WTC11 (cell line): ENCODE data around the gene RHOT1. TPM values are rescaled to one million over a fixed set of nuclear protein-coding genes. Genes with fewer than 3 reads are reported as not detected.
A peak's percentile ranks its signal among the peaks of the same experiment; 100 is the strongest.

ENCODE experiments used
- ATAC-seq: fragments of 200-7000 bp; cut with Tn5 transposase; 2 replicates; pipeline ENCODE4 v1.10.0; 2021; ENCODE audit warnings: mild to moderate bottlenecking, moderate library complexity
- CTCF ChIA-PET: fragments of 300-600 bp; sonication (Branson Sonifier 250); formaldehyde crosslinking; loops from one replicate; lab custom pipeline; 2021; ENCODE audit warnings: antibody characterized with exemption; lab: Charles Lee
- POLR2A ChIA-PET: fragments of 350-600 bp; sonication (Branson Sonifier 250); formaldehyde crosslinking; loops from one replicate; lab custom pipeline; 2021; ENCODE audit warnings: antibody characterized with exemption; lab: Charles Lee
- DNase-seq: peaks from one replicate; pipeline ENCODE4 v3.0.0; 2021; ENCODE audit warnings: low spot score
- H3K27ac Mint-ChIP-seq: 2 replicates; pipeline ENCODE4 v1.8.0; 2021; ENCODE audit warnings: mixed read lengths
- H3K27me3 Mint-ChIP-seq: 2 replicates; pipeline ENCODE4 v1.8.0; 2021; ENCODE audit warnings: low read depth, mild to moderate bottlenecking, moderate library complexity, mixed read lengths
- H3K36me3 Mint-ChIP-seq: 2 replicates; pipeline ENCODE4 v1.8.0; 2021; ENCODE audit warnings: mixed read lengths
- H3K4me1 Mint-ChIP-seq: 2 replicates; pipeline ENCODE4 v1.8.0; 2022; ENCODE audit warnings: mixed read lengths
- H3K4me3 Mint-ChIP-seq: 2 replicates; pipeline ENCODE4 v1.8.0; 2021; ENCODE audit warnings: mild to moderate bottlenecking, moderate library complexity, mixed read lengths
- H3K9me3 Mint-ChIP-seq: 2 replicates; pipeline ENCODE4 v1.8.0; 2021; ENCODE audit warnings: mixed read lengths
- ATF1 ChIP-seq: sonication (generic); formaldehyde crosslinking; IDR thresholded peaks from 2 replicates; pipeline ENCODE4 v1.8.1; 2023; ENCODE audit warnings: mild to moderate bottlenecking, moderate library complexity, missing genetic modification reagents
- FOXJ3 ChIP-seq: sonication (generic); formaldehyde crosslinking; IDR thresholded peaks from 2 replicates; pipeline ENCODE4 v1.9.0; 2021; ENCODE audit warnings: missing genetic modification reagents, mild to moderate bottlenecking, borderline replicate concordance
- HMGA2 ChIP-seq: fragments of 250-450 bp; sonication (Bioruptor Pico); IDR thresholded peaks from 2 replicates; pipeline ENCODE4 v1.4.0; 2021; ENCODE audit warnings: mild to moderate bottlenecking, moderate library complexity
- IRF2 ChIP-seq: sonication (generic); formaldehyde crosslinking; IDR thresholded peaks from 2 replicates; pipeline ENCODE4 v1.8.0; 2022; ENCODE audit warnings: low read depth, missing genetic modification reagents, borderline replicate concordance
- JUN ChIP-seq: sonication (generic); formaldehyde crosslinking; IDR thresholded peaks from 2 replicates; pipeline ENCODE4 v1.8.0; 2023; ENCODE audit warnings: mild to moderate bottlenecking, missing genetic modification reagents
- NFYB ChIP-seq: sonication (generic); formaldehyde crosslinking; conservative IDR thresholded peaks from 2 replicates; pipeline ENCODE4 v1.8.0; 2022; ENCODE audit warnings: low read depth, missing genetic modification reagents
- NR1H2 ChIP-seq: sonication (generic); formaldehyde crosslinking; IDR thresholded peaks from 2 replicates; pipeline ENCODE4 v1.9.0; 2021; ENCODE audit warnings: mild to moderate bottlenecking, moderate library complexity, missing genetic modification reagents
- OVOL2 ChIP-seq: fragments of 250-450 bp; sonication (Bioruptor Pico); IDR thresholded peaks from 2 replicates; pipeline ENCODE4 v1.9.0; 2021; ENCODE audit warnings: mild to moderate bottlenecking, borderline replicate concordance
- SMAD3 ChIP-seq: sonication (generic); formaldehyde crosslinking; IDR thresholded peaks from 2 replicates; pipeline ENCODE4 v1.8.0; 2022; ENCODE audit warnings: missing genetic modification reagents, mild to moderate bottlenecking, borderline replicate concordance
- SMAD4 ChIP-seq: sonication (generic); formaldehyde crosslinking; IDR thresholded peaks from 2 replicates; pipeline ENCODE4 v1.8.0; 2022; ENCODE audit warnings: mild to moderate bottlenecking, missing genetic modification reagents
- TCF7 ChIP-seq: sonication (generic); formaldehyde crosslinking; IDR thresholded peaks from 2 replicates; pipeline ENCODE4 v1.8.0; 2022; ENCODE audit warnings: mild to moderate bottlenecking, low read depth, missing genetic modification reagents, moderate library complexity
- TEAD1 ChIP-seq: sonication (generic); formaldehyde crosslinking; IDR thresholded peaks from 2 replicates; pipeline ENCODE4 v1.8.0; 2022; ENCODE audit warnings: mild to moderate bottlenecking, missing genetic modification reagents
- ZBTB21 ChIP-seq: sonication (generic); formaldehyde crosslinking; IDR thresholded peaks from 2 replicates; pipeline ENCODE4 v1.8.1; 2023; ENCODE audit warnings: mild to moderate bottlenecking, missing genetic modification reagents, borderline replicate concordance
- ZNF121 ChIP-seq: sonication (generic); formaldehyde crosslinking; IDR thresholded peaks from 2 replicates; pipeline ENCODE4 v1.8.0; 2023; ENCODE audit warnings: missing genetic modification reagents
- ZNF232 ChIP-seq: sonication (generic); formaldehyde crosslinking; IDR thresholded peaks from 2 replicates; pipeline ENCODE4 v1.8.0; 2022; ENCODE audit warnings: mild to moderate bottlenecking, missing genetic modification reagents
- ZNF317 ChIP-seq: sonication (generic); formaldehyde crosslinking; IDR thresholded peaks from 2 replicates; pipeline ENCODE4 v1.8.1; 2023; ENCODE audit warnings: low read depth, mild to moderate bottlenecking, moderate library complexity, missing genetic modification reagents, borderline replicate concordance
- ZNF396 ChIP-seq: fragments of 250-450 bp; sonication (Bioruptor Pico); IDR thresholded peaks from 2 replicates; pipeline ENCODE4 v1.8.0; 2021; ENCODE audit warnings: mild to moderate bottlenecking, moderate library complexity, borderline replicate concordance
- total RNA-seq: library from RNA; stranded (reverse); gene quantifications from 3 replicates; pipeline ENCODE4 v1.2.3, GENCODE V29; 2021
- TF ChIP-seq, protein P1 (sequence below): fragments of 250-450 bp; sonication (Bioruptor Pico); IDR thresholded peaks from 2 replicates; pipeline ENCODE4 v1.9.0; 2021; ENCODE audit warnings: mild to moderate bottlenecking, borderline replicate concordance
- TF ChIP-seq, protein P2 (sequence below): fragments of 200-600 bp; IDR thresholded peaks from 2 replicates; pipeline ENCODE4 v1.8.0; 2022; ENCODE audit warnings: antibody characterized with exemption
- TF ChIP-seq, protein P3 (sequence below): fragments of 250-450 bp; sonication (Bioruptor Pico); IDR thresholded peaks from 2 replicates; pipeline ENCODE4 v1.8.0; 2021; ENCODE audit warnings: mild to moderate bottlenecking
- TF ChIP-seq, protein P4 (sequence below): fragments of 250-450 bp; sonication (Bioruptor Pico); IDR thresholded peaks from 2 replicates; pipeline ENCODE4 v1.9.0; 2021; ENCODE audit warnings: moderate library complexity, mild to moderate bottlenecking, inconsistent platforms, borderline replicate concordance
- TF ChIP-seq, protein P5 (sequence below): sonication (generic); formaldehyde crosslinking; IDR thresholded peaks from 2 replicates; pipeline ENCODE4 v1.8.0; 2022; ENCODE audit warnings: missing genetic modification reagents

RHOT1 gene
- total RNA-seq, 1 experiment from 2014 or later, result 28.9 TPM

DNA sequence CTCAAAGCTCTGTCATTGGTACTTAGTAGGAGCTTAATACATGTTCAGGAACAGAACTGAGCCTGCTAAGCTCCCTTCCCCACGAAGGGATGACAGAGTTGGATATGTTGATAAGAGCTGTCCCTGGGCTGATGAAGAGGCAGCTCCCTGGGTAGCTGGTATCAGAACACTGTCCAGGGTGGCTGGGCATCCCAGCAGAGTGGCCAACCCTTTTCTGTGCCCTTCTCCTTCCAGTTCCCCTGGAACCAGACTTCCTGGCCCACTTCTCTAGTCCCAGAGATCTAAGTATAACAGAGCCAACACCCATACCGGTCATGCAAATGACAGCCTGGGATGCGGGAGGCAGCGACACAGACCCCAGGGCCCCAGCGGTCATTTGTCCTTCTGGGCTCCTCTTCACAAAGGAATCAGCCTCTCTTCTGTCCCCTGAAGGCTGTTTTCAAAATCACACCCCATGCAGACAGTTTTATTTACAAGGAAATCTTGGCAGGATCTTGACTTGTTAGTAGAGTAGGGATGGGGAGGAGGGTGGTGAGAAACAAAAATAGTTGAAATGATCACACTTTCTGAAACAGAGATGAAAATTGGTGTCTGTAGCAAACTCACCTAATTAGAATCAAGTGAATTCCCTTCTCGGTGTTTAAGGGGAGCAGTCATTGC lies 122.0 kb downstream of the RHOT1 start:
- Mint-ChIP-seq H3K36me3 (no peaks in the 10 kb centered on the region), H3K9me3 (no peaks in the 10 kb centered on the region), H3K4me3 (peak overlapping the region; percentile 78), H3K4me1 (peaks cover 43% of the 10 kb centered on the region), H3K27me3 (peaks cover 51% of the 10 kb centered on the region), H3K27ac (no peak overlapping the region)
- ATAC-seq, result peak; percentile 8; the same call in 1 of the 2 replicates
- ChIA-PET CTCF (interaction anchor here (1.0 to 3.1 kb wide), 7 partner anchors 11 to 180 kb away, joined by 3 to 20 read pairs (median 8); partner anchors contain the start of gene PSMD11), POLR2A (no interaction called here)
- no peak for DNase-seq
- TF ChIP-seq SMAD3 (CRISPR knock-in tag) (no peak), TCF7 (CRISPR knock-in tag) (no peak), NFYB (CRISPR knock-in tag) (no peak), ZNF232 (CRISPR knock-in tag) (no peak), ZBTB21 (CRISPR knock-in tag) (no peak), ZNF317 (no peak)
- TF ChIP-seq, protein P1, sequence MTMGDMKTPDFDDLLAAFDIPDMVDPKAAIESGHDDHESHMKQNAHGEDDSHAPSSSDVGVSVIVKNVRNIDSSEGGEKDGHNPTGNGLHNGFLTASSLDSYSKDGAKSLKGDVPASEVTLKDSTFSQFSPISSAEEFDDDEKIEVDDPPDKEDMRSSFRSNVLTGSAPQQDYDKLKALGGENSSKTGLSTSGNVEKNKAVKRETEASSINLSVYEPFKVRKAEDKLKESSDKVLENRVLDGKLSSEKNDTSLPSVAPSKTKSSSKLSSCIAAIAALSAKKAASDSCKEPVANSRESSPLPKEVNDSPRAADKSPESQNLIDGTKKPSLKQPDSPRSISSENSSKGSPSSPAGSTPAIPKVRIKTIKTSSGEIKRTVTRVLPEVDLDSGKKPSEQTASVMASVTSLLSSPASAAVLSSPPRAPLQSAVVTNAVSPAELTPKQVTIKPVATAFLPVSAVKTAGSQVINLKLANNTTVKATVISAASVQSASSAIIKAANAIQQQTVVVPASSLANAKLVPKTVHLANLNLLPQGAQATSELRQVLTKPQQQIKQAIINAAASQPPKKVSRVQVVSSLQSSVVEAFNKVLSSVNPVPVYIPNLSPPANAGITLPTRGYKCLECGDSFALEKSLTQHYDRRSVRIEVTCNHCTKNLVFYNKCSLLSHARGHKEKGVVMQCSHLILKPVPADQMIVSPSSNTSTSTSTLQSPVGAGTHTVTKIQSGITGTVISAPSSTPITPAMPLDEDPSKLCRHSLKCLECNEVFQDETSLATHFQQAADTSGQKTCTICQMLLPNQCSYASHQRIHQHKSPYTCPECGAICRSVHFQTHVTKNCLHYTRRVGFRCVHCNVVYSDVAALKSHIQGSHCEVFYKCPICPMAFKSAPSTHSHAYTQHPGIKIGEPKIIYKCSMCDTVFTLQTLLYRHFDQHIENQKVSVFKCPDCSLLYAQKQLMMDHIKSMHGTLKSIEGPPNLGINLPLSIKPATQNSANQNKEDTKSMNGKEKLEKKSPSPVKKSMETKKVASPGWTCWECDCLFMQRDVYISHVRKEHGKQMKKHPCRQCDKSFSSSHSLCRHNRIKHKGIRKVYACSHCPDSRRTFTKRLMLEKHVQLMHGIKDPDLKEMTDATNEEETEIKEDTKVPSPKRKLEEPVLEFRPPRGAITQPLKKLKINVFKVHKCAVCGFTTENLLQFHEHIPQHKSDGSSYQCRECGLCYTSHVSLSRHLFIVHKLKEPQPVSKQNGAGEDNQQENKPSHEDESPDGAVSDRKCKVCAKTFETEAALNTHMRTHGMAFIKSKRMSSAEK (CRISPR knock-in tag), result no peak
- TF ChIP-seq, protein P2, sequence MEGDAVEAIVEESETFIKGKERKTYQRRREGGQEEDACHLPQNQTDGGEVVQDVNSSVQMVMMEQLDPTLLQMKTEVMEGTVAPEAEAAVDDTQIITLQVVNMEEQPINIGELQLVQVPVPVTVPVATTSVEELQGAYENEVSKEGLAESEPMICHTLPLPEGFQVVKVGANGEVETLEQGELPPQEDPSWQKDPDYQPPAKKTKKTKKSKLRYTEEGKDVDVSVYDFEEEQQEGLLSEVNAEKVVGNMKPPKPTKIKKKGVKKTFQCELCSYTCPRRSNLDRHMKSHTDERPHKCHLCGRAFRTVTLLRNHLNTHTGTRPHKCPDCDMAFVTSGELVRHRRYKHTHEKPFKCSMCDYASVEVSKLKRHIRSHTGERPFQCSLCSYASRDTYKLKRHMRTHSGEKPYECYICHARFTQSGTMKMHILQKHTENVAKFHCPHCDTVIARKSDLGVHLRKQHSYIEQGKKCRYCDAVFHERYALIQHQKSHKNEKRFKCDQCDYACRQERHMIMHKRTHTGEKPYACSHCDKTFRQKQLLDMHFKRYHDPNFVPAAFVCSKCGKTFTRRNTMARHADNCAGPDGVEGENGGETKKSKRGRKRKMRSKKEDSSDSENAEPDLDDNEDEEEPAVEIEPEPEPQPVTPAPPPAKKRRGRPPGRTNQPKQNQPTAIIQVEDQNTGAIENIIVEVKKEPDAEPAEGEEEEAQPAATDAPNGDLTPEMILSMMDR, result no peak

DNA sequence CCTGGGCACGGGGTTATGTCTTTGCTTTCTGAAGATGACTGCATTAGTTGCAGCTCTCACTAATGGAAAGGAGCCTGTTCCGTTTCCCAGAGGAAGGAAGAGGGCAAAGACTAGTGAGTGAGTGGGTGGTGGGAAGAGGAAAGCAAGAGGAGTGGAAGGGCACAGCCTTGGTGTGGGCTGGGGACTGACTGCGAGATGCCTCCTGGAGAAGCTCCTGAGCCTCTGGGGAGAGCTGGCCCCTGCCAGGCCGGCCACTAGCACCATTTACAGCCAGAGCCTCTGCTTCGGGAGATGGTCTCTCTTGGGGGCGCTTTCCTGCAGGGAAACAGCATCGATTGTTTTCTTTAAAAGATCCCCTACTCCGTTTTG lies 122.5 kb downstream of the RHOT1 start:
- POLR2A ChIA-PET, result no interaction called here
- Mint-ChIP-seq H3K27ac (no peak overlapping the region), H3K27me3 (peaks cover 51% of the 10 kb centered on the region), H3K36me3 (no peaks in the 10 kb centered on the region), H3K4me1 (peaks cover 40% of the 10 kb centered on the region), H3K4me3 (peak overlapping the region; percentile 78), H3K9me3 (no peaks in the 10 kb centered on the region)
- no peak for DNase-seq
- peak; percentile 8; the same call in 1 of the 2 replicates for ATAC-seq
- CTCF ChIA-PET, result interaction anchor here (1.0 to 2.5 kb wide), 5 partner anchors 12 to 180 kb away, joined by 3 to 20 read pairs (median 8); partner anchors contain the start of gene PSMD11
- TF ChIP-seq, protein P3, sequence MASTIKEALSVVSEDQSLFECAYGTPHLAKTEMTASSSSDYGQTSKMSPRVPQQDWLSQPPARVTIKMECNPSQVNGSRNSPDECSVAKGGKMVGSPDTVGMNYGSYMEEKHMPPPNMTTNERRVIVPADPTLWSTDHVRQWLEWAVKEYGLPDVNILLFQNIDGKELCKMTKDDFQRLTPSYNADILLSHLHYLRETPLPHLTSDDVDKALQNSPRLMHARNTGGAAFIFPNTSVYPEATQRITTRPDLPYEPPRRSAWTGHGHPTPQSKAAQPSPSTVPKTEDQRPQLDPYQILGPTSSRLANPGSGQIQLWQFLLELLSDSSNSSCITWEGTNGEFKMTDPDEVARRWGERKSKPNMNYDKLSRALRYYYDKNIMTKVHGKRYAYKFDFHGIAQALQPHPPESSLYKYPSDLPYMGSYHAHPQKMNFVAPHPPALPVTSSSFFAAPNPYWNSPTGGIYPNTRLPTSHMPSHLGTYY (CRISPR knock-in tag), result no peak
- TF ChIP-seq JUN (no peak), NFYB (CRISPR knock-in tag) (no peak), OVOL2 (no peak), FOXJ3 (CRISPR knock-in tag) (no peak), SMAD4 (CRISPR knock-in tag) (no peak), TEAD1 (no peak), ZNF121 (CRISPR knock-in tag) (no peak), NR1H2 (CRISPR knock-in tag) (no peak), ZNF396 (CRISPR knock-in tag) (no peak), HMGA2 (no peak), IRF2 (CRISPR knock-in tag) (no peak), ATF1 (CRISPR knock-in tag) (no peak)
- TF ChIP-seq, protein P4, sequence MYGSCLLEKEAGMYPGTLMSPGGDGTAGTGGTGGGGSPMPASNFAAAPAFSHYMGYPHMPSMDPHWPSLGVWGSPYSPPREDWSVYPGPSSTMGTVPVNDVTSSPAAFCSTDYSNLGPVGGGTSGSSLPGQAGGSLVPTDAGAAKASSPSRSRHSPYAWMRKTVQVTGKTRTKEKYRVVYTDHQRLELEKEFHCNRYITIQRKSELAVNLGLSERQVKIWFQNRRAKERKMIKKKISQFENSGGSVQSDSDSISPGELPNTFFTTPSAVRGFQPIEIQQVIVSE, result no peak
- TF ChIP-seq, protein P5, sequence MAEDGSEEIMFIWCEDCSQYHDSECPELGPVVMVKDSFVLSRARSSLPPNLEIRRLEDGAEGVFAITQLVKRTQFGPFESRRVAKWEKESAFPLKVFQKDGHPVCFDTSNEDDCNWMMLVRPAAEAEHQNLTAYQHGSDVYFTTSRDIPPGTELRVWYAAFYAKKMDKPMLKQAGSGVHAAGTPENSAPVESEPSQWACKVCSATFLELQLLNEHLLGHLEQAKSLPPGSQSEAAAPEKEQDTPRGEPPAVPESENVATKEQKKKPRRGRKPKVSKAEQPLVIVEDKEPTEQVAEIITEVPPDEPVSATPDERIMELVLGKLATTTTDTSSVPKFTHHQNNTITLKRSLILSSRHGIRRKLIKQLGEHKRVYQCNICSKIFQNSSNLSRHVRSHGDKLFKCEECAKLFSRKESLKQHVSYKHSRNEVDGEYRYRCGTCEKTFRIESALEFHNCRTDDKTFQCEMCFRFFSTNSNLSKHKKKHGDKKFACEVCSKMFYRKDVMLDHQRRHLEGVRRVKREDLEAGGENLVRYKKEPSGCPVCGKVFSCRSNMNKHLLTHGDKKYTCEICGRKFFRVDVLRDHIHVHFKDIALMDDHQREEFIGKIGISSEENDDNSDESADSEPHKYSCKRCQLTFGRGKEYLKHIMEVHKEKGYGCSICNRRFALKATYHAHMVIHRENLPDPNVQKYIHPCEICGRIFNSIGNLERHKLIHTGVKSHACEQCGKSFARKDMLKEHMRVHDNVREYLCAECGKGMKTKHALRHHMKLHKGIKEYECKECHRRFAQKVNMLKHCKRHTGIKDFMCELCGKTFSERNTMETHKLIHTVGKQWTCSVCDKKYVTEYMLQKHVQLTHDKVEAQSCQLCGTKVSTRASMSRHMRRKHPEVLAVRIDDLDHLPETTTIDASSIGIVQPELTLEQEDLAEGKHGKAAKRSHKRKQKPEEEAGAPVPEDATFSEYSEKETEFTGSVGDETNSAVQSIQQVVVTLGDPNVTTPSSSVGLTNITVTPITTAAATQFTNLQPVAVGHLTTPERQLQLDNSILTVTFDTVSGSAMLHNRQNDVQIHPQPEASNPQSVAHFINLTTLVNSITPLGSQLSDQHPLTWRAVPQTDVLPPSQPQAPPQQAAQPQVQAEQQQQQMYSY (CRISPR knock-in tag), result no peak
